Mesendoderm (in vitro differentiated cells): ENCODE results near the gene CSNK1A1.
"Not testable (repeated sequence)": the region's sequence is repeated elsewhere in the genome, so short reads cannot be mapped to it uniquely, and the experiment has no call there.

Source experiments
- DNase-seq: peaks from one replicate; pipeline ENCODE4 v3.0.0; 2013
- H2AK5ac ChIP-seq: 2 replicates; pipeline ENCODE4 v1.6.1; 2013; ENCODE audit warnings: low read length, inconsistent platforms
- H2BK120ac ChIP-seq: 2 replicates; pipeline ENCODE4 v1.6.1; 2013; ENCODE audit warnings: low read depth, mild to moderate bottlenecking, low read length, moderate library complexity, mixed read lengths
- H2BK15ac ChIP-seq: replicated peaks from 2 replicates; pipeline ENCODE4 v1.6.1; 2013; ENCODE audit warnings: low read depth, mild to moderate bottlenecking, moderate library complexity
- H2BK5ac ChIP-seq: 2 replicates; pipeline ENCODE4 v1.6.1; 2013; ENCODE audit warnings: low read length, inconsistent platforms
- H3K18ac ChIP-seq: 2 replicates; pipeline ENCODE4 v1.6.1; 2013; ENCODE audit warnings: mild to moderate bottlenecking, low read length, mixed read lengths
- H3K23ac ChIP-seq: one replicate; pipeline ENCODE4 v1.6.1; 2013; ENCODE audit warnings: low read length
- H3K27ac ChIP-seq: 2 replicates; pipeline ENCODE4 v1.5.1; 2013; ENCODE audit warnings: low read depth, mild to moderate bottlenecking, inconsistent platforms, low read length, moderate library complexity
- H3K27me3 ChIP-seq: 2 replicates; pipeline ENCODE4 v1.6.1; 2013; ENCODE audit warnings: low read length, control low read depth, mild to moderate bottlenecking, inconsistent platforms; ENCODE audit not compliant: insufficient read depth, poor library complexity
- H3K36me3 ChIP-seq: 2 replicates; pipeline ENCODE4 v1.6.1; 2013; ENCODE audit warnings: low read length, inconsistent platforms; ENCODE audit not compliant: control insufficient read depth, insufficient read depth
- H3K4ac ChIP-seq: one replicate; pipeline ENCODE4 v1.6.1; 2013; ENCODE audit warnings: low read depth, mild to moderate bottlenecking, low read length, moderate library complexity
- H3K4me1 ChIP-seq: 2 replicates; pipeline ENCODE4 v1.6.1; 2013; ENCODE audit warnings: low read depth, low read length, inconsistent platforms; ENCODE audit not compliant: control insufficient read depth
- H3K4me2 ChIP-seq: 2 replicates; pipeline ENCODE4 v1.6.1; 2013; ENCODE audit warnings: low read length
- H3K4me3 ChIP-seq: 2 replicates; pipeline ENCODE4 v1.5.1; 2013; ENCODE audit warnings: mild to moderate bottlenecking, low read length
- H3K56ac ChIP-seq: one replicate; pipeline ENCODE4 v1.6.1; 2013; ENCODE audit warnings: low read length
- H3K79me1 ChIP-seq: 2 replicates; pipeline ENCODE4 v1.6.1; 2013; ENCODE audit warnings: low read length, inconsistent platforms
- H3K79me2 ChIP-seq: 2 replicates; pipeline ENCODE4 v1.6.1; 2013; ENCODE audit warnings: mild to moderate bottlenecking, low read length; ENCODE audit not compliant: control insufficient read depth, insufficient read depth
- H3K9ac ChIP-seq: 2 replicates; pipeline ENCODE4 v1.6.1; 2013; ENCODE audit warnings: low read length, inconsistent platforms
- H4K5ac ChIP-seq: one replicate; pipeline ENCODE4 v1.6.1; 2013; ENCODE audit warnings: low read length
- H4K8ac ChIP-seq: one replicate; pipeline ENCODE4 v1.6.1; 2013; ENCODE audit warnings: low read depth, mild to moderate bottlenecking, control low read depth, low read length, moderate library complexity
- WGBS: extraction: QIAGEN DNeasy Blood & Tissue Kit; methylation state at CpG from one replicate; pipeline ENCODE4 v1.1.7; 2013; ENCODE audit warnings: low lambda C conversion rate, missing lambda C conversion rate; ENCODE audit not compliant: insufficient coverage; ENCODE audit errors: extremely low coverage; 5-methylcytosine and 5-hydroxymethylcytosine counted together

CSNK1A1 gene

GRCh38 chr5:149597618-149598017, 46.4 kb upstream of the CSNK1A1 start:
- Histone ChIP-seq H3K4me2 (no peak overlapping the region), H3K56ac (no peak overlapping the region), H3K4me3 (no peak overlapping the region), H3K23ac (no peak overlapping the region), H3K4ac (no peak overlapping the region), H2AK5ac (no peak overlapping the region), H3K9ac (no peak overlapping the region), H3K27ac (no peak overlapping the region), H4K5ac (no peak overlapping the region), H3K27me3 (no peaks in the 10 kb centered on the region), H3K36me3 (no peaks in the 10 kb centered on the region), H2BK15ac (no peak overlapping the region), H2BK5ac (no peak overlapping the region), H3K4me1 (no peaks in the 10 kb centered on the region), H3K79me2 (no peaks in the 10 kb centered on the region), H2BK120ac (no peak overlapping the region), H3K18ac (no peak overlapping the region), H3K79me1 (no peaks in the 10 kb centered on the region), H4K8ac (no peak overlapping the region)
- no CpG with 5 or more reads among the region's 7 CpGs for WGBS
- DNase-seq, result no peak

GRCh38 chr5:149596712-149597111, 45.5 kb upstream of the CSNK1A1 start:
- H3K4me3 ChIP-seq, result no peak overlapping the region
- H3K27ac ChIP-seq, result no peak overlapping the region
- H3K18ac ChIP-seq, result peak overlapping the region; percentile 9
- DNase-seq, result peak; percentile 49
- no peak overlapping the region for H3K4ac ChIP-seq
- no peaks in the 10 kb centered on the region for H3K36me3 ChIP-seq
- no peaks in the 10 kb centered on the region for H3K27me3 ChIP-seq
- no peak overlapping the region for H3K9ac ChIP-seq
- H4K8ac ChIP-seq, result no peak overlapping the region
- no peak overlapping the region for H2BK5ac ChIP-seq
- no peak overlapping the region for H3K56ac ChIP-seq
- no peak overlapping the region for H2BK15ac ChIP-seq
- WGBS, result no CpG with 5 or more reads among the region's 2 CpGs
- H3K79me1 ChIP-seq, result no peaks in the 10 kb centered on the region
- H4K5ac ChIP-seq, result no peak overlapping the region
- no peak overlapping the region for H2AK5ac ChIP-seq
- H3K79me2 ChIP-seq, result no peaks in the 10 kb centered on the region
- no peak overlapping the region for H2BK120ac ChIP-seq
- H3K4me2 ChIP-seq, result no peak overlapping the region
- no peaks in the 10 kb centered on the region for H3K4me1 ChIP-seq
- H3K23ac ChIP-seq, result no peak overlapping the region

- not testable (repeated sequence) for H3K79me2 ChIP-seq, H3K23ac ChIP-seq, H3K9ac ChIP-seq, H2BK120ac ChIP-seq, H3K4me2 ChIP-seq, H3K18ac ChIP-seq, H4K5ac ChIP-seq, H3K36me3 ChIP-seq, DNase-seq, H3K4me1 ChIP-seq, H3K79me1 ChIP-seq, H2AK5ac ChIP-seq, H3K4ac ChIP-seq, H3K56ac ChIP-seq, H3K27ac ChIP-seq, H4K8ac ChIP-seq, H3K27me3 ChIP-seq, H2BK15ac ChIP-seq, H2BK5ac ChIP-seq, H3K4me3 ChIP-seq
- no CpG with 5 or more reads among the region's 3 CpGs for WGBS
Observed at GRCh38 chr5:149595105-149595504, 43.9 kb upstream of the CSNK1A1 start.

- Histone ChIP-seq H2AK5ac (no peak overlapping the region), H3K79me2 (no peaks in the 10 kb centered on the region), H2BK120ac (no peak overlapping the region), H3K27ac (no peak overlapping the region), H3K79me1 (no peaks in the 10 kb centered on the region), H3K4ac (no peak overlapping the region), H3K27me3 (no peaks in the 10 kb centered on the region), H3K23ac (no peak overlapping the region), H3K56ac (no peak overlapping the region), H2BK5ac (no peak overlapping the region), H3K4me1 (no peaks in the 10 kb centered on the region), H3K9ac (no peak overlapping the region), H2BK15ac (no peak overlapping the region), H4K5ac (no peak overlapping the region), H3K4me2 (no peak overlapping the region), H3K36me3 (no peaks in the 10 kb centered on the region), H3K4me3 (no peak overlapping the region), H4K8ac (no peak overlapping the region), H3K18ac (no peak overlapping the region)
- no CpG with 5 or more reads among the region's 5 CpGs for WGBS
- DNase-seq, result no peak
Observed at GRCh38 chr5:149594206-149594895, 43.1 kb upstream of the CSNK1A1 start.

GRCh38 chr5:149593370-149593769, 42.1 kb upstream of the CSNK1A1 start:
- Histone ChIP-seq H3K18ac (no peak overlapping the region), H3K79me2 (no peaks in the 10 kb centered on the region), H3K56ac (no peak overlapping the region), H3K4me2 (no peak overlapping the region), H2BK15ac (no peak overlapping the region), H3K9ac (no peak overlapping the region), H3K4me1 (no peaks in the 10 kb centered on the region), H2AK5ac (no peak overlapping the region), H3K23ac (no peak overlapping the region), H3K4me3 (no peak overlapping the region), H3K36me3 (no peaks in the 10 kb centered on the region), H4K5ac (no peak overlapping the region), H3K27me3 (no peaks in the 10 kb centered on the region), H2BK120ac (no peak overlapping the region), H2BK5ac (no peak overlapping the region), H3K4ac (no peak overlapping the region), H3K27ac (no peak overlapping the region), H4K8ac (no peak overlapping the region), H3K79me1 (no peaks in the 10 kb centered on the region)
- no peak for DNase-seq
- no CpG with 5 or more reads among the region's 2 CpGs for WGBS

GRCh38 chr5:149588936-149589335, 37.7 kb upstream of the CSNK1A1 start:
- Histone ChIP-seq H3K79me1 (no peaks in the 10 kb centered on the region), H3K23ac (no peak overlapping the region), H3K18ac (no peak overlapping the region), H2BK15ac (no peak overlapping the region), H4K5ac (no peak overlapping the region), H3K79me2 (no peaks in the 10 kb centered on the region), H3K36me3 (no peaks in the 10 kb centered on the region), H3K9ac (no peak overlapping the region), H3K4me2 (no peak overlapping the region), H3K27me3 (no peaks in the 10 kb centered on the region), H2AK5ac (no peak overlapping the region), H3K4ac (no peak overlapping the region), H2BK5ac (no peak overlapping the region), H3K4me1 (no peaks in the 10 kb centered on the region), H3K56ac (no peak overlapping the region), H4K8ac (no peak overlapping the region), H2BK120ac (no peak overlapping the region), H3K27ac (no peak overlapping the region), H3K4me3 (no peak overlapping the region)
- no peak for DNase-seq
- no CpG with 5 or more reads among the region's 1 CpG for WGBS
